ENCODE results near the gene MRPL48.

DNA sequence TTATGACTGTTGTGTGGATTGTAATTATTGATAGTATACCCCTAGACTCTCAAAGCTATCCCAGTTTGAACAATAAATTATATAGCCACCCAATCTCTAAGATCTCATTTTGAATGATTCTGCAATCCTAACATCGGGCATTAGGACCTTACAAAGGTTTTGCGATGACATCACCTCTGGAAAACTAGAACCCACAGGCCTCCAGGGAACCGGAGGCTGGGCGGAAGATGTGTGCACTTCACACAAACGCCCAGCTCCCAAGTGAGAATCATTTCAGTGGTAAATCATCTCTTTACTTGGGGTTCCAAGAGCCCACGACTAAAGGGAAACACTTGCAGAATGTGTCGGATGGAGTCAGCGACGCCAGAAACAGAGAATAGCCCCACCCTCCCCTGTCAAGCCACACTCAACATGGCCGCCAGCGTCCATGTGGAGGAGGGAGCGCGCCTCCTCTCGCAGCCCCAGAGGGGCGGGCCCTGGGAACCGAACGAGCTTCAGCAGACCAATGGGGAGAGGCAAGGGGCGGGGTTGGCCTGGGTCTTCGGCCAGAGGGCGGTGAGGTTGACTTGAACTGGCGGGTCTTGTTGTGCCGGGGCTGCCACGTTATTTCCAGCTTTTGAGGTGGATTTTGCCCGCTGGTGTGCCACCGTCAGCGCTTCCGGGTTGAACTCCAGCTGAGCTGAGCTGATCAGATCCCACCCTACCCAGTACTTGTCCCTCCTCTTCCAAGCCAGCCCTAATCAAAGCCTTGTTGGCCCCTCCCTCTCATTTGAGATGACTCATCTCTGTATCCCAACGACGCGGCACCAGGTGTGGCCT lies 8.4 kb upstream of the MRPL48 start:
- no peak for TF ChIP-seq EGR1 (IDR thresholded peaks at IDR 0.05; ENCODE audit: low read depth in 2 of 2)
- TF ChIP-seq RAD21 (IDR thresholded peaks at IDR 0.05) = peak in 1 of 2 donors; percentile 57
- peak; percentile 100 for TF ChIP-seq YY1 (IDR thresholded peaks at IDR 0.05)
- TF ChIP-seq, protein P1, sequence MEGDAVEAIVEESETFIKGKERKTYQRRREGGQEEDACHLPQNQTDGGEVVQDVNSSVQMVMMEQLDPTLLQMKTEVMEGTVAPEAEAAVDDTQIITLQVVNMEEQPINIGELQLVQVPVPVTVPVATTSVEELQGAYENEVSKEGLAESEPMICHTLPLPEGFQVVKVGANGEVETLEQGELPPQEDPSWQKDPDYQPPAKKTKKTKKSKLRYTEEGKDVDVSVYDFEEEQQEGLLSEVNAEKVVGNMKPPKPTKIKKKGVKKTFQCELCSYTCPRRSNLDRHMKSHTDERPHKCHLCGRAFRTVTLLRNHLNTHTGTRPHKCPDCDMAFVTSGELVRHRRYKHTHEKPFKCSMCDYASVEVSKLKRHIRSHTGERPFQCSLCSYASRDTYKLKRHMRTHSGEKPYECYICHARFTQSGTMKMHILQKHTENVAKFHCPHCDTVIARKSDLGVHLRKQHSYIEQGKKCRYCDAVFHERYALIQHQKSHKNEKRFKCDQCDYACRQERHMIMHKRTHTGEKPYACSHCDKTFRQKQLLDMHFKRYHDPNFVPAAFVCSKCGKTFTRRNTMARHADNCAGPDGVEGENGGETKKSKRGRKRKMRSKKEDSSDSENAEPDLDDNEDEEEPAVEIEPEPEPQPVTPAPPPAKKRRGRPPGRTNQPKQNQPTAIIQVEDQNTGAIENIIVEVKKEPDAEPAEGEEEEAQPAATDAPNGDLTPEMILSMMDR (IDR thresholded peaks at IDR 0.05; ENCODE audit: low read depth, low read length, missing input control) = no peak
- TF ChIP-seq, protein P2, sequence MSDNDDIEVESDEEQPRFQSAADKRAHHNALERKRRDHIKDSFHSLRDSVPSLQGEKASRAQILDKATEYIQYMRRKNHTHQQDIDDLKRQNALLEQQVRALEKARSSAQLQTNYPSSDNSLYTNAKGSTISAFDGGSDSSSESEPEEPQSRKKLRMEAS (IDR thresholded peaks at IDR 0.05) = peak; percentile 96
- peak; percentile 68 for TF ChIP-seq TAF1 (conservative IDR thresholded peaks at IDR 0.05)
- peak; percentile 96 to 99 for TF ChIP-seq HNF4A (conservative IDR thresholded peaks at IDR 0.05)
- TF ChIP-seq, protein P3, sequence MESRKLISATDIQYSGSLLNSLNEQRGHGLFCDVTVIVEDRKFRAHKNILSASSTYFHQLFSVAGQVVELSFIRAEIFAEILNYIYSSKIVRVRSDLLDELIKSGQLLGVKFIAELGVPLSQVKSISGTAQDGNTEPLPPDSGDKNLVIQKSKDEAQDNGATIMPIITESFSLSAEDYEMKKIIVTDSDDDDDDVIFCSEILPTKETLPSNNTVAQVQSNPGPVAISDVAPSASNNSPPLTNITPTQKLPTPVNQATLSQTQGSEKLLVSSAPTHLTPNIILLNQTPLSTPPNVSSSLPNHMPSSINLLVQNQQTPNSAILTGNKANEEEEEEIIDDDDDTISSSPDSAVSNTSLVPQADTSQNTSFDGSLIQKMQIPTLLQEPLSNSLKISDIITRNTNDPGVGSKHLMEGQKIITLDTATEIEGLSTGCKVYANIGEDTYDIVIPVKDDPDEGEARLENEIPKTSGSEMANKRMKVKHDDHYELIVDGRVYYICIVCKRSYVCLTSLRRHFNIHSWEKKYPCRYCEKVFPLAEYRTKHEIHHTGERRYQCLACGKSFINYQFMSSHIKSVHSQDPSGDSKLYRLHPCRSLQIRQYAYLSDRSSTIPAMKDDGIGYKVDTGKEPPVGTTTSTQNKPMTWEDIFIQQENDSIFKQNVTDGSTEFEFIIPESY (IDR thresholded peaks at IDR 0.05) = peak; percentile 90
- TF ChIP-seq GABPA (IDR thresholded peaks at IDR 0.05 in 1 of 2, conservative IDR thresholded peaks at IDR 0.05 in 1 of 2) = peak in 1 of 2 donors; percentile 80
- TF ChIP-seq JUND (IDR thresholded peaks at IDR 0.05) = peak; percentile 100
- TF ChIP-seq, protein P4, sequence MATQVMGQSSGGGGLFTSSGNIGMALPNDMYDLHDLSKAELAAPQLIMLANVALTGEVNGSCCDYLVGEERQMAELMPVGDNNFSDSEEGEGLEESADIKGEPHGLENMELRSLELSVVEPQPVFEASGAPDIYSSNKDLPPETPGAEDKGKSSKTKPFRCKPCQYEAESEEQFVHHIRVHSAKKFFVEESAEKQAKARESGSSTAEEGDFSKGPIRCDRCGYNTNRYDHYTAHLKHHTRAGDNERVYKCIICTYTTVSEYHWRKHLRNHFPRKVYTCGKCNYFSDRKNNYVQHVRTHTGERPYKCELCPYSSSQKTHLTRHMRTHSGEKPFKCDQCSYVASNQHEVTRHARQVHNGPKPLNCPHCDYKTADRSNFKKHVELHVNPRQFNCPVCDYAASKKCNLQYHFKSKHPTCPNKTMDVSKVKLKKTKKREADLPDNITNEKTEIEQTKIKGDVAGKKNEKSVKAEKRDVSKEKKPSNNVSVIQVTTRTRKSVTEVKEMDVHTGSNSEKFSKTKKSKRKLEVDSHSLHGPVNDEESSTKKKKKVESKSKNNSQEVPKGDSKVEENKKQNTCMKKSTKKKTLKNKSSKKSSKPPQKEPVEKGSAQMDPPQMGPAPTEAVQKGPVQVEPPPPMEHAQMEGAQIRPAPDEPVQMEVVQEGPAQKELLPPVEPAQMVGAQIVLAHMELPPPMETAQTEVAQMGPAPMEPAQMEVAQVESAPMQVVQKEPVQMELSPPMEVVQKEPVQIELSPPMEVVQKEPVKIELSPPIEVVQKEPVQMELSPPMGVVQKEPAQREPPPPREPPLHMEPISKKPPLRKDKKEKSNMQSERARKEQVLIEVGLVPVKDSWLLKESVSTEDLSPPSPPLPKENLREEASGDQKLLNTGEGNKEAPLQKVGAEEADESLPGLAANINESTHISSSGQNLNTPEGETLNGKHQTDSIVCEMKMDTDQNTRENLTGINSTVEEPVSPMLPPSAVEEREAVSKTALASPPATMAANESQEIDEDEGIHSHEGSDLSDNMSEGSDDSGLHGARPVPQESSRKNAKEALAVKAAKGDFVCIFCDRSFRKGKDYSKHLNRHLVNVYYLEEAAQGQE (IDR thresholded peaks at IDR 0.05) = peak; percentile 87
- no peak for TF ChIP-seq FOXA1 (IDR thresholded peaks at IDR 0.05)
- TF ChIP-seq, protein P5, sequence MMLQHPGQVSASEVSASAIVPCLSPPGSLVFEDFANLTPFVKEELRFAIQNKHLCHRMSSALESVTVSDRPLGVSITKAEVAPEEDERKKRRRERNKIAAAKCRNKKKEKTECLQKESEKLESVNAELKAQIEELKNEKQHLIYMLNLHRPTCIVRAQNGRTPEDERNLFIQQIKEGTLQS (IDR thresholded peaks at IDR 0.05) = peak; percentile 96
